Neural cell (in vitro differentiated cells): ENCODE results near the gene FHL3.

Experiments used
- CTCF ChIP-seq: fragments of 450-650 bp; IDR thresholded peaks from 2 replicates; pipeline ENCODE4 v1.5.1; 2014; ENCODE audit warnings: antibody characterized with exemption, mild to moderate bottlenecking, moderate library complexity; ENCODE audit not compliant: poor library complexity, severe bottlenecking
- EP300 ChIP-seq: fragments of 450-650 bp; conservative IDR thresholded peaks from 2 replicates; pipeline ENCODE4 v1.6.1; 2014; ENCODE audit warnings: antibody characterized with exemption, mild to moderate bottlenecking, moderate library complexity; ENCODE audit not compliant: poor library complexity, severe bottlenecking
- EZH2 ChIP-seq: fragments of 200-600, 300-800 bp; shearing (Covaris generic), sonication (generic); IDR thresholded peaks from 2 replicates; pipeline ENCODE4 v1.6.1; 2014; ENCODE audit warnings: antibody characterized with exemption, low read length, borderline replicate concordance, mild to moderate bottlenecking; ENCODE audit not compliant: insufficient read depth, poor library complexity, severe bottlenecking
- MXI1 ChIP-seq: fragments of 450-650 bp; conservative IDR thresholded peaks from 2 replicates; pipeline ENCODE4 v1.6.1; 2014; ENCODE audit warnings: antibody characterized with exemption, mild to moderate bottlenecking; ENCODE audit not compliant: poor library complexity, severe bottlenecking
- POLR2AphosphoS5 ChIP-seq: IDR thresholded peaks from 2 replicates; pipeline ENCODE4 v1.6.1; 2012
- RAD21 ChIP-seq: fragments of 450-650 bp; conservative IDR thresholded peaks from 2 replicates; pipeline ENCODE4 v1.6.1; 2014; ENCODE audit warnings: antibody characterized with exemption, mild to moderate bottlenecking, moderate library complexity
- TAF1 ChIP-seq: IDR thresholded peaks from 2 replicates; pipeline ENCODE4 v1.6.1; 2012; ENCODE audit warnings: low read depth
- TF ChIP-seq, protein P1 (sequence below): IDR thresholded peaks from 2 replicates; pipeline ENCODE4 v1.6.1; 2012; ENCODE audit warnings: borderline replicate concordance

DNA sequence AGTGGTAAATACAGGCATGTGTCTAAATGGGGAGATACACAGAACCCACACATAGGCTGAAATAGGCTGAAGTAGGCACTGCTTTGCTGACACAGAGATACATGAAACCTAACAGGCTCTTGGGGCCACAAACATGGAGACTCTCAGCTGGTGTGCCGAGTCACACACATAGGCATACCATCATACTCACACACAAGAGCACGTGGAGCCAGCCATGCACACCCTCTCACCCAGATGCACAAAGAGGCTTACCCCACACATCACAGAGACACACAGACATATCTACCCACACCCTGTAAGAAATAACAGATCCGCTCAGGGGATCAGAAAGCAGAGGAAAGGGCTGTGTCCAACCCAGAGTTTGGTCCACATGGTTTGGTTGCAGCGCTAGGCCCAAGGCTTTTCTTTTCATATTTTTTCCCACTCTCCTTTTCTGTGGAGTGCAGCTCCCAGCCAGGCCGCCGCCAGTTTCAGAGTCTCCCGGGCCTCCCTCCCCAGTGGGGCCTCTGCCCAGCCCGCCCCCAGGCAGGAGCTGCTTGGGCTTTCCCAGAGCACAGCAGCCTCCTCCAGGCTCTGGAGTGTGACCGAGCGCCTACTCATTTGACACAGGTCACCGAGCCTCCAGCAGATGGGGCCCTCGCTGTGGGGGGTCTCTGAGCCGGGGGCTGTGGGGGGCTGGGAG, 45.2 kb upstream of the FHL3 start:
- TF ChIP-seq POLR2AphosphoS5 (no peak), CTCF (no peak), EZH2 (no peak), RAD21 (no peak), MXI1 (no peak), TAF1 (no peak), EP300 (no peak)
- TF ChIP-seq, protein P1, sequence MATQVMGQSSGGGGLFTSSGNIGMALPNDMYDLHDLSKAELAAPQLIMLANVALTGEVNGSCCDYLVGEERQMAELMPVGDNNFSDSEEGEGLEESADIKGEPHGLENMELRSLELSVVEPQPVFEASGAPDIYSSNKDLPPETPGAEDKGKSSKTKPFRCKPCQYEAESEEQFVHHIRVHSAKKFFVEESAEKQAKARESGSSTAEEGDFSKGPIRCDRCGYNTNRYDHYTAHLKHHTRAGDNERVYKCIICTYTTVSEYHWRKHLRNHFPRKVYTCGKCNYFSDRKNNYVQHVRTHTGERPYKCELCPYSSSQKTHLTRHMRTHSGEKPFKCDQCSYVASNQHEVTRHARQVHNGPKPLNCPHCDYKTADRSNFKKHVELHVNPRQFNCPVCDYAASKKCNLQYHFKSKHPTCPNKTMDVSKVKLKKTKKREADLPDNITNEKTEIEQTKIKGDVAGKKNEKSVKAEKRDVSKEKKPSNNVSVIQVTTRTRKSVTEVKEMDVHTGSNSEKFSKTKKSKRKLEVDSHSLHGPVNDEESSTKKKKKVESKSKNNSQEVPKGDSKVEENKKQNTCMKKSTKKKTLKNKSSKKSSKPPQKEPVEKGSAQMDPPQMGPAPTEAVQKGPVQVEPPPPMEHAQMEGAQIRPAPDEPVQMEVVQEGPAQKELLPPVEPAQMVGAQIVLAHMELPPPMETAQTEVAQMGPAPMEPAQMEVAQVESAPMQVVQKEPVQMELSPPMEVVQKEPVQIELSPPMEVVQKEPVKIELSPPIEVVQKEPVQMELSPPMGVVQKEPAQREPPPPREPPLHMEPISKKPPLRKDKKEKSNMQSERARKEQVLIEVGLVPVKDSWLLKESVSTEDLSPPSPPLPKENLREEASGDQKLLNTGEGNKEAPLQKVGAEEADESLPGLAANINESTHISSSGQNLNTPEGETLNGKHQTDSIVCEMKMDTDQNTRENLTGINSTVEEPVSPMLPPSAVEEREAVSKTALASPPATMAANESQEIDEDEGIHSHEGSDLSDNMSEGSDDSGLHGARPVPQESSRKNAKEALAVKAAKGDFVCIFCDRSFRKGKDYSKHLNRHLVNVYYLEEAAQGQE, result no peak
